Neural progenitor cell (in vitro differentiated cells): Measurements from ENCODE around the gene NFASC. TPM values are rescaled to one million over a fixed set of nuclear protein-coding genes. Genes with fewer than 3 reads are reported as not detected.

Source experiments
- DNase-seq: peaks from one replicate; pipeline ENCODE4 v3.0.0-alpha.2; 2016; ENCODE audit warnings: low spot score
- H2AFZ ChIP-seq: fragments of 200-600 bp; sonication (generic); replicated peaks from 2 replicates; pipeline ENCODE4 v1.6.1; 2016; ENCODE audit warnings: antibody characterized with exemption
- H3F3A ChIP-seq: fragments of 200-600 bp; sonication (generic); 2 replicates; pipeline ENCODE4 v1.6.1; 2016; ENCODE audit warnings: antibody characterized with exemption, low read depth
- H3K27ac ChIP-seq: fragments of 200-600 bp; sonication (generic); 2 replicates; pipeline ENCODE4 v1.5.1; 2016; ENCODE audit warnings: mild to moderate bottlenecking
- H3K27me3 ChIP-seq: fragments of 200-600 bp; sonication (generic); 2 replicates; pipeline ENCODE4 v1.6.1; 2016; ENCODE audit warnings: mild to moderate bottlenecking, moderate library complexity
- H3K36me3 ChIP-seq: fragments of 200-600 bp; sonication (generic); 2 replicates; pipeline ENCODE4 v1.5.1; 2016
- H3K4me1 ChIP-seq: fragments of 200-600 bp; sonication (generic); 2 replicates; pipeline ENCODE4 v1.6.1; 2016; ENCODE audit warnings: mixed run types
- H3K4me2 ChIP-seq: fragments of 200-600 bp; sonication (generic); 2 replicates; pipeline ENCODE4 v1.6.1; 2016
- H3K4me3 ChIP-seq: fragments of 200-600 bp; sonication (generic); 2 replicates; pipeline ENCODE4 v1.5.1; 2016
- H3K79me2 ChIP-seq: fragments of 200-600 bp; sonication (generic); 2 replicates; pipeline ENCODE4 v1.6.1; 2016; ENCODE audit warnings: low read depth
- H3K9ac ChIP-seq: fragments of 200-600 bp; sonication (generic); 2 replicates; pipeline ENCODE4 v1.6.1; 2016
- H3K9me3 ChIP-seq: fragments of 200-600 bp; sonication (generic); 2 replicates; pipeline ENCODE4 v1.5.1; 2016; ENCODE audit warnings: low read depth
- H4K20me1 ChIP-seq: fragments of 200-600 bp; sonication (generic); 2 replicates; pipeline ENCODE4 v1.6.1; 2016; ENCODE audit warnings: low read depth
- H3K27ac Mint-ChIP-seq: 3 replicates; pipeline ENCODE4 v1.8.0; 2021; ENCODE audit warnings: mixed read lengths
- H3K27me3 Mint-ChIP-seq: 2 replicates; pipeline ENCODE4 v1.8.0; 2022; ENCODE audit warnings: low read depth, mild to moderate bottlenecking, inconsistent platforms, moderate library complexity, mixed read lengths; ENCODE audit not compliant: insufficient read depth
- H3K36me3 Mint-ChIP-seq: 3 replicates; pipeline ENCODE4 v1.8.0; 2021; ENCODE audit warnings: mixed read lengths
- H3K4me1 Mint-ChIP-seq: 3 replicates; pipeline ENCODE4 v1.8.0; 2021; ENCODE audit warnings: mixed read lengths
- H3K4me3 Mint-ChIP-seq: 3 replicates; pipeline ENCODE4 v1.8.0; 2021; ENCODE audit warnings: mild to moderate bottlenecking, moderate library complexity, mixed read lengths
- H3K9me3 Mint-ChIP-seq: 3 replicates; pipeline ENCODE4 v1.8.0; 2020; ENCODE audit warnings: mixed read lengths
- EZH2 ChIP-seq: fragments of 200-600 bp; sonication (generic); IDR thresholded peaks from 2 replicates; pipeline ENCODE4 v1.6.1; 2017; ENCODE audit warnings: antibody characterized with exemption, mild to moderate bottlenecking, moderate library complexity
- EZH2phosphoT487 ChIP-seq: fragments of 200-600 bp; sonication (generic); IDR thresholded peaks from 2 replicates; pipeline ENCODE4 v1.6.1; 2017; ENCODE audit warnings: antibody characterized with exemption
- total RNA-seq: library from RNA; depleted of rRNA; stranded (reverse); fragments of >200 nt; gene quantifications from 2 replicates; pipeline ENCODE4 v1.2.3, GENCODE V29; 2015; ENCODE audit warnings: low replicate concordance
- TF ChIP-seq, protein P1 (sequence below): fragments of 200-600 bp; sonication (generic); IDR thresholded peaks from 2 replicates; pipeline ENCODE4 v1.5.1; 2017; ENCODE audit warnings: antibody characterized with exemption, mild to moderate bottlenecking

The NFASC gene
- total RNA-seq, 1 donor from 2014 or later, result 2.5 TPM

DNA sequence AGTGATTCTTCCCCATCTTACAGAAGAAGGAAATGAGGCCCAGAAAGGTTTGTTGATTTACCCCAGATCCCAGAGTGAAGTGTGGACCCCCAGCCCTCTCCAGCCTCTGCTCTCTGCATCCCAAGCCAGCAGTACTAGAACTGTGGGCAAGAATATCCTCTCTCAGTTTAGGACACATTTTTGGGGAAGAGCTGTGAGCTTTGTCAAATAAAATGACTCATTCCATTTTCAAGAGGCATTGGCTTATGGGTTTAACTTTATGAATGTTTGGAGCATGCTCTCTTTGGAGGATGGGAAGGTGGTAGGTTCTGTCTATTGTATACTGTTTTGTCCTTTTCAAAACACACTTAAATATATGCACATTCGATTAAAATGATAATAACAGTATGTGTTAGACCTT lies 101.8 kb downstream of the NFASC start:
- no peak overlapping the region for H3K4me3 Mint-ChIP-seq
- no peaks in the 10 kb centered on the region for H3K36me3 ChIP-seq
- H3K9me3 Mint-ChIP-seq, result no peaks in the 10 kb centered on the region
- H3K79me2 ChIP-seq, result no peaks in the 10 kb centered on the region
- no peaks in the 10 kb centered on the region for H3K27me3 ChIP-seq
- H3K27ac Mint-ChIP-seq, result no peak overlapping the region
- H3K36me3 Mint-ChIP-seq, result peaks cover 3% of the 10 kb centered on the region
- TF ChIP-seq EZH2phosphoT487, result no peak
- TF ChIP-seq EZH2, result no peak
- TF ChIP-seq, protein P1, sequence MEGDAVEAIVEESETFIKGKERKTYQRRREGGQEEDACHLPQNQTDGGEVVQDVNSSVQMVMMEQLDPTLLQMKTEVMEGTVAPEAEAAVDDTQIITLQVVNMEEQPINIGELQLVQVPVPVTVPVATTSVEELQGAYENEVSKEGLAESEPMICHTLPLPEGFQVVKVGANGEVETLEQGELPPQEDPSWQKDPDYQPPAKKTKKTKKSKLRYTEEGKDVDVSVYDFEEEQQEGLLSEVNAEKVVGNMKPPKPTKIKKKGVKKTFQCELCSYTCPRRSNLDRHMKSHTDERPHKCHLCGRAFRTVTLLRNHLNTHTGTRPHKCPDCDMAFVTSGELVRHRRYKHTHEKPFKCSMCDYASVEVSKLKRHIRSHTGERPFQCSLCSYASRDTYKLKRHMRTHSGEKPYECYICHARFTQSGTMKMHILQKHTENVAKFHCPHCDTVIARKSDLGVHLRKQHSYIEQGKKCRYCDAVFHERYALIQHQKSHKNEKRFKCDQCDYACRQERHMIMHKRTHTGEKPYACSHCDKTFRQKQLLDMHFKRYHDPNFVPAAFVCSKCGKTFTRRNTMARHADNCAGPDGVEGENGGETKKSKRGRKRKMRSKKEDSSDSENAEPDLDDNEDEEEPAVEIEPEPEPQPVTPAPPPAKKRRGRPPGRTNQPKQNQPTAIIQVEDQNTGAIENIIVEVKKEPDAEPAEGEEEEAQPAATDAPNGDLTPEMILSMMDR, result no peak
- no peak overlapping the region for H3K9ac ChIP-seq
- H3K9me3 ChIP-seq, result no peaks in the 10 kb centered on the region
- no peak for DNase-seq
- peaks cover 3% of the 10 kb centered on the region for H3K4me1 Mint-ChIP-seq
- H3K4me3 ChIP-seq, result no peak overlapping the region
- no peaks in the 10 kb centered on the region for H3F3A ChIP-seq
- no peak overlapping the region for H3K27ac ChIP-seq
- H4K20me1 ChIP-seq, result no peaks in the 10 kb centered on the region
- no peak overlapping the region for H3K4me2 ChIP-seq
- H3K27me3 Mint-ChIP-seq, result peaks cover 13% of the 10 kb centered on the region
- peaks cover 3% of the 10 kb centered on the region for H3K4me1 ChIP-seq
- H2AFZ ChIP-seq, result no peak overlapping the region

DNA sequence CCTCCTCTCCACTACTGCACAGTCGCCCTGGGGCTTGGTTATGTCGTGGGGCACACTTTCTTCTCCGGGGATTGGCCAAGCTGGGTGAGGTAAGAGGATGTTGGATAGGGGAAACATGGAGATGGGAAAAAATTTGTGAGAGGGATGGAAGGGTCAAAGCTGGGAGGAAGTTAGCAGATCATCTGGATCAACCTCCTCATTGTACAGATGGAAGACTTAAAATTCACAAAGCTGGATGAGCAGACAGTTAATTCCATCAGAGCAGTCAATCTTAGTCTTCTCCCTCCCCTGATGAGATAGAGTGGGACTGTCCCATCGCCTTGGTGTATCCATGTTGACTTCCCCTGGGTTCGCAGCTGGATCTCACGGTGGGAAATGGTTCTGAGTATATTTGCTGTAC lies 102.8 kb downstream of the NFASC start:
- Histone ChIP-seq H3K4me3 (no peak overlapping the region), H3K9ac (no peak overlapping the region), H3K4me2 (no peak overlapping the region), H3K79me2 (no peaks in the 10 kb centered on the region), H3K27ac (no peak overlapping the region), H3F3A (no peaks in the 10 kb centered on the region), H3K27me3 (no peaks in the 10 kb centered on the region), H2AFZ (no peak overlapping the region), H3K4me1 (peaks cover 3% of the 10 kb centered on the region), H3K9me3 (no peaks in the 10 kb centered on the region), H3K36me3 (no peaks in the 10 kb centered on the region), H4K20me1 (no peaks in the 10 kb centered on the region)
- H3K9me3 Mint-ChIP-seq, result no peaks in the 10 kb centered on the region
- DNase-seq, result no peak
- H3K27me3 Mint-ChIP-seq, result peaks cover 12% of the 10 kb centered on the region
- no peak overlapping the region for H3K4me3 Mint-ChIP-seq
- no peak overlapping the region for H3K27ac Mint-ChIP-seq
- peaks cover 3% of the 10 kb centered on the region for H3K36me3 Mint-ChIP-seq
- TF ChIP-seq EZH2, result no peak
- H3K4me1 Mint-ChIP-seq, result peaks cover 3% of the 10 kb centered on the region

GRCh38 chr1:204974327-204974726 lies 103.7 kb downstream of the NFASC start:
- Histone ChIP-seq H3K4me3 (no peak overlapping the region), H4K20me1 (no peaks in the 10 kb centered on the region), H3K9ac (no peak overlapping the region), H2AFZ (no peak overlapping the region), H3K4me1 (peaks cover 3% of the 10 kb centered on the region), H3K79me2 (no peaks in the 10 kb centered on the region), H3K36me3 (no peaks in the 10 kb centered on the region), H3K27ac (no peak overlapping the region), H3F3A (no peaks in the 10 kb centered on the region), H3K27me3 (no peaks in the 10 kb centered on the region), H3K9me3 (no peaks in the 10 kb centered on the region), H3K4me2 (no peak overlapping the region)
- H3K4me3 Mint-ChIP-seq, result no peak overlapping the region
- TF ChIP-seq EZH2phosphoT487, result no peak
- TF ChIP-seq, protein P1, result peak; percentile 11
- no peak for TF ChIP-seq EZH2
- H3K27me3 Mint-ChIP-seq, result peaks cover 16% of the 10 kb centered on the region
- DNase-seq, result no peak
- no peaks in the 10 kb centered on the region for H3K9me3 Mint-ChIP-seq
- peaks cover 3% of the 10 kb centered on the region for H3K36me3 Mint-ChIP-seq
- H3K27ac Mint-ChIP-seq, result peak overlapping the region; percentile 42
- H3K4me1 Mint-ChIP-seq, result peaks cover 7% of the 10 kb centered on the region

- Histone ChIP-seq H3K9me3 (no peaks in the 10 kb centered on the region), H3K36me3 (no peaks in the 10 kb centered on the region), H3K27me3 (no peaks in the 10 kb centered on the region), H3K4me1 (peaks cover 3% of the 10 kb centered on the region), H4K20me1 (no peaks in the 10 kb centered on the region), H3K9ac (no peak overlapping the region), H2AFZ (no peak overlapping the region), H3F3A (no peaks in the 10 kb centered on the region), H3K4me2 (no peak overlapping the region), H3K79me2 (no peaks in the 10 kb centered on the region), H3K27ac (no peak overlapping the region), H3K4me3 (no peak overlapping the region)
- Mint-ChIP-seq H3K27ac (no peak overlapping the region), H3K27me3 (peaks cover 19% of the 10 kb centered on the region), H3K4me3 (no peak overlapping the region), H3K36me3 (peaks cover 3% of the 10 kb centered on the region), H3K4me1 (peaks cover 14% of the 10 kb centered on the region), H3K9me3 (no peaks in the 10 kb centered on the region)
- no peak for DNase-seq
- TF ChIP-seq, protein P1, result no peak
- TF ChIP-seq EZH2, result no peak
- no peak for TF ChIP-seq EZH2phosphoT487
Measured at GRCh38 chr1:204975021-204975420, 104.4 kb downstream of the NFASC start.
